MM.1S (cell line): ENCODE measurements around the gene EXOSC1.

Experiments
- DNase-seq: peaks from one replicate; pipeline ENCODE4 v3.0.0-alpha.2; 2015
- H2AFZ ChIP-seq: fragments of 300-600 bp; sonication (generic); 2 replicates; pipeline ENCODE4 v1.6.0; 2016; ENCODE audit warnings: antibody characterized with exemption, low read length
- H3F3A ChIP-seq: fragments of 300-600 bp; sonication (generic); 2 replicates; pipeline ENCODE4 v1.6.1; 2016; ENCODE audit warnings: mild to moderate bottlenecking, antibody characterized with exemption, low read length, moderate library complexity, mixed read lengths; ENCODE audit not compliant: insufficient read depth
- H3K27ac ChIP-seq: fragments of 300-600 bp; sonication (generic); 2 replicates; pipeline ENCODE4 v1.5.1; 2016; ENCODE audit warnings: mild to moderate bottlenecking, low read length
- H3K27me3 ChIP-seq: fragments of 300-600 bp; sonication (generic); replicated peaks from 2 replicates; pipeline ENCODE4 v1.6.0; 2016; ENCODE audit warnings: low read length; ENCODE audit not compliant: insufficient read depth
- H3K36me3 ChIP-seq: fragments of 300-600 bp; sonication (generic); replicated peaks from 2 replicates; pipeline ENCODE4 v1.6.1; 2016; ENCODE audit warnings: mild to moderate bottlenecking, low read length, mixed read lengths; ENCODE audit not compliant: insufficient read depth
- H3K4me1 ChIP-seq: fragments of 300-600 bp; sonication (generic); 2 replicates; pipeline ENCODE4 v1.6.1; 2016; ENCODE audit warnings: low read length, mixed read lengths
- H3K4me2 ChIP-seq: fragments of 300-600 bp; sonication (generic); 2 replicates; pipeline ENCODE4 v1.6.0; 2016; ENCODE audit warnings: low read depth, low read length
- H3K4me3 ChIP-seq: fragments of 300-600 bp; sonication (generic); 2 replicates; pipeline ENCODE4 v1.5.1; 2016; ENCODE audit warnings: low read length, mixed read lengths
- H3K79me2 ChIP-seq: fragments of 300-600 bp; sonication (generic); 2 replicates; pipeline ENCODE4 v1.6.1; 2016; ENCODE audit warnings: mixed run types, low read length, mixed read lengths
- H3K9ac ChIP-seq: fragments of 300-600 bp; sonication (generic); 2 replicates; pipeline ENCODE4 v1.6.1; 2016; ENCODE audit warnings: low read length, mixed read lengths
- H3K9me2 ChIP-seq: fragments of 300-600 bp; sonication (generic); replicated peaks from 2 replicates; pipeline ENCODE4 v1.6.1; 2016; ENCODE audit warnings: mild to moderate bottlenecking, low read length, mixed read lengths; ENCODE audit not compliant: insufficient read depth
- H3K9me3 ChIP-seq: fragments of 300-600 bp; sonication (generic); replicated peaks from 2 replicates; pipeline ENCODE4 v1.6.1; 2016; ENCODE audit warnings: mild to moderate bottlenecking, low read length, mixed read lengths; ENCODE audit not compliant: insufficient read depth
- H4K20me1 ChIP-seq: fragments of 300-600 bp; sonication (generic); 2 replicates; pipeline ENCODE4 v1.6.1; 2016; ENCODE audit warnings: mild to moderate bottlenecking, low read length, moderate library complexity, mixed read lengths; ENCODE audit not compliant: insufficient read depth
- EZH2 ChIP-seq: fragments of 300-600 bp; sonication (generic); optimal IDR thresholded peaks from 2 replicates; pipeline ENCODE3; 2017; ENCODE audit warnings: low read depth, mild to moderate bottlenecking, antibody characterized with exemption, low read length, mixed read lengths
- EZH2phosphoT487 ChIP-seq: fragments of 300-600 bp; sonication (generic); IDR thresholded peaks from 2 replicates; pipeline ENCODE4 v1.6.1; 2018; ENCODE audit warnings: antibody characterized with exemption, low read length
- TF ChIP-seq, protein P1 (sequence below): fragments of 300-600 bp; sonication (generic); IDR thresholded peaks from 2 replicates; pipeline ENCODE4 v1.5.1; 2016; ENCODE audit warnings: antibody characterized with exemption, low read length, mixed read lengths

EXOSC1 gene

DNA sequence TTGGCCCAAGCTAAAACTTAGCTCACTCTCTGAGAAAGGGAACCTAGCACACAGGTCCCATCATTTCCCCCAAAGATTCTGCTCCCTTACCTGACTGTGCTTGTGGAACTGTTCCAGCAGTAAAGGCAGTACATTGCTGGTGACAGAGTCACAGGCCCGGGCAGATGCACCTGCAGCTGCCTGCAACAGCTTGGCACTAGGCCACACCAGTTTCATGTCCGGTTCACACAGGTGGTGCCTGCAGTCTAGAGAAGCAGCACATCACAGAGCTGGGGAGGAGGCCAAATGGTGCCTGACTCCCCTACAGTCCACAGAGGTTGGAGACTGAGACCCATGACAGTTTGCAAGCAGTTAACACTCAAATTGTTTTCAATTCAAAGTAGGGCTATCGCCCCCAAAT lies 22.4 kb upstream of the EXOSC1 start:
- Histone ChIP-seq H3K9me2 (no peaks in the 10 kb centered on the region), H2AFZ (no peak overlapping the region), H3K27me3 (no peaks in the 10 kb centered on the region), H3K27ac (peak overlapping the region; percentile 75; the same call in 1 of the 2 replicates), H3K4me2 (no peak overlapping the region), H3K9ac (no peak overlapping the region), H3F3A (peaks cover 41% of the 10 kb centered on the region), H3K4me3 (no peak overlapping the region), H3K4me1 (peaks cover 38% of the 10 kb centered on the region), H4K20me1 (no peaks in the 10 kb centered on the region; the same call in 1 of the 2 replicates), H3K36me3 (0 out of 2 replicates have a peak, but pooled peaks cover 13% of the 10 kb centered on the region), H3K79me2 (0 out of 2 replicates have a peak, but pooled peaks cover 7% of the 10 kb centered on the region), H3K9me3 (no peaks in the 10 kb centered on the region)
- DNase-seq: peak; percentile 96
- TF ChIP-seq EZH2: no peak
- TF ChIP-seq, protein P1, sequence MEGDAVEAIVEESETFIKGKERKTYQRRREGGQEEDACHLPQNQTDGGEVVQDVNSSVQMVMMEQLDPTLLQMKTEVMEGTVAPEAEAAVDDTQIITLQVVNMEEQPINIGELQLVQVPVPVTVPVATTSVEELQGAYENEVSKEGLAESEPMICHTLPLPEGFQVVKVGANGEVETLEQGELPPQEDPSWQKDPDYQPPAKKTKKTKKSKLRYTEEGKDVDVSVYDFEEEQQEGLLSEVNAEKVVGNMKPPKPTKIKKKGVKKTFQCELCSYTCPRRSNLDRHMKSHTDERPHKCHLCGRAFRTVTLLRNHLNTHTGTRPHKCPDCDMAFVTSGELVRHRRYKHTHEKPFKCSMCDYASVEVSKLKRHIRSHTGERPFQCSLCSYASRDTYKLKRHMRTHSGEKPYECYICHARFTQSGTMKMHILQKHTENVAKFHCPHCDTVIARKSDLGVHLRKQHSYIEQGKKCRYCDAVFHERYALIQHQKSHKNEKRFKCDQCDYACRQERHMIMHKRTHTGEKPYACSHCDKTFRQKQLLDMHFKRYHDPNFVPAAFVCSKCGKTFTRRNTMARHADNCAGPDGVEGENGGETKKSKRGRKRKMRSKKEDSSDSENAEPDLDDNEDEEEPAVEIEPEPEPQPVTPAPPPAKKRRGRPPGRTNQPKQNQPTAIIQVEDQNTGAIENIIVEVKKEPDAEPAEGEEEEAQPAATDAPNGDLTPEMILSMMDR: no peak
- TF ChIP-seq EZH2phosphoT487: no peak

DNA sequence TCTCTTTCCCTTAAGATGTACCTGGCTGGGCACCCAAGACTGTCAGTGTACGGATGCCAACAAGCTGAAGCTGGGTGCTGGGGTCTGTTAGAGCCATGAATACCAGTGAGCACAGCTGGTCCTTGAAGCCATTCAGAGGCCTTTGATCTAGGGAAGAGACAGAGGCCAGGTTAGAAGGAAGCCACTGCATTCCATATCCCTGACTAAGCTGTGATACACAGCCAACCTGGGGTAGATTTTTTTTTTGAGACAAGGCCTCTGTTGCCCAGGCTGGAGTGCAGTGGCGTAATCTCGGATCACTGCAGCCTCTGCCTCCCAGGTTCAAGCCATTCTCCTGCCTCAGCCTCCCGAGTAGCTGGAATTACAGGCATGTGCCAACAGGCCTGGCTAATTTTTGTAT lies 20.9 kb upstream of the EXOSC1 start:
- no peaks in the 10 kb centered on the region for H3K9me3 ChIP-seq
- 0 out of 2 replicates have a peak, but pooled peaks cover 7% of the 10 kb centered on the region for H3K79me2 ChIP-seq
- no peak overlapping the region for H3K4me3 ChIP-seq
- peaks cover 41% of the 10 kb centered on the region for H3F3A ChIP-seq
- H3K36me3 ChIP-seq: 0 out of 2 replicates have a peak, but pooled peaks cover 17% of the 10 kb centered on the region
- TF ChIP-seq EZH2phosphoT487: no peak
- TF ChIP-seq, protein P1: no peak
- TF ChIP-seq EZH2: no peak
- peaks cover 38% of the 10 kb centered on the region for H3K4me1 ChIP-seq
- no peak overlapping the region for H2AFZ ChIP-seq
- H3K27me3 ChIP-seq: no peaks in the 10 kb centered on the region
- no peak overlapping the region for H3K9ac ChIP-seq
- no peaks in the 10 kb centered on the region; the same call in 1 of the 2 replicates for H4K20me1 ChIP-seq
- no peak overlapping the region for H3K27ac ChIP-seq
- no peak overlapping the region for H3K4me2 ChIP-seq
- DNase-seq: no peak
- H3K9me2 ChIP-seq: no peaks in the 10 kb centered on the region

DNA sequence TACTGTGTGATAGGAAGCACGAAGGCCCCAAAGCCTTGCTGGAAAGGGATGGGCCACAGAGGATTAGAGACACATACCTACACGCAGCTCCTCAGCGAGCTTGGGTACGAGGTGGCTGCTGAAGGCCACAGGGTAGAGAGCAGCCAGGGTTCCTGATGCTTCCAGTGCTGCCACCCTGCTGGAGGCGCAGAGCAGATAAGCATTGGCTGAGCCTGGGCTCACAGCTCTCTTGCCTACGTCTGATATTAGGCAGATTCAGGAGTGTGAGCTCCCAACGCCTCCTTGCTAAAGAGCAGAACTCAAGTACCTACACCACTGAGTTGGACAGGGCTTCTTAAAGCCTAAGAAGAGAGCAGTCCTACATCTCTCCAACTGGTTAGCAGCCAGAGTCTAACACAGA lies 20.2 kb upstream of the EXOSC1 start:
- Histone ChIP-seq H3K9me3 (no peaks in the 10 kb centered on the region), H3K9ac (no peak overlapping the region), H3K36me3 (0 out of 2 replicates have a peak, but pooled peaks cover 19% of the 10 kb centered on the region), H2AFZ (no peak overlapping the region), H3K9me2 (no peaks in the 10 kb centered on the region), H3K4me3 (no peak overlapping the region), H3F3A (peaks cover 41% of the 10 kb centered on the region), H3K27ac (no peak overlapping the region), H3K4me1 (peaks cover 38% of the 10 kb centered on the region), H3K79me2 (0 out of 2 replicates have a peak, but pooled peaks cover 7% of the 10 kb centered on the region), H3K4me2 (no peak overlapping the region), H3K27me3 (no peaks in the 10 kb centered on the region), H4K20me1 (no peaks in the 10 kb centered on the region; the same call in 1 of the 2 replicates)
- TF ChIP-seq, protein P1: no peak
- TF ChIP-seq EZH2 (no peak), EZH2phosphoT487 (no peak)
- DNase-seq: no peak
